Stimulated activated CD4-positive, alpha-beta T cell treated with anti-CD3 and anti-CD28 coated beads, Interleukin-2, amount 100 ng/mL, for 48 hours (primary cell): ENCODE data around the gene HFE.
"Not testable (repeated sequence)": the region's sequence is repeated elsewhere in the genome, so short reads cannot be mapped to it uniquely, and the experiment has no call there.

Experiments
- DNase-seq, 2 donors: peaks; one replicate each; pipeline ENCODE4 v3.0.0-alpha.2; 2020

The HFE gene, protein sequence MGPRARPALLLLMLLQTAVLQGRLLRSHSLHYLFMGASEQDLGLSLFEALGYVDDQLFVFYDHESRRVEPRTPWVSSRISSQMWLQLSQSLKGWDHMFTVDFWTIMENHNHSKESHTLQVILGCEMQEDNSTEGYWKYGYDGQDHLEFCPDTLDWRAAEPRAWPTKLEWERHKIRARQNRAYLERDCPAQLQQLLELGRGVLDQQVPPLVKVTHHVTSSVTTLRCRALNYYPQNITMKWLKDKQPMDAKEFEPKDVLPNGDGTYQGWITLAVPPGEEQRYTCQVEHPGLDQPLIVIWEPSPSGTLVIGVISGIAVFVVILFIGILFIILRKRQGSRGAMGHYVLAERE

DNA sequence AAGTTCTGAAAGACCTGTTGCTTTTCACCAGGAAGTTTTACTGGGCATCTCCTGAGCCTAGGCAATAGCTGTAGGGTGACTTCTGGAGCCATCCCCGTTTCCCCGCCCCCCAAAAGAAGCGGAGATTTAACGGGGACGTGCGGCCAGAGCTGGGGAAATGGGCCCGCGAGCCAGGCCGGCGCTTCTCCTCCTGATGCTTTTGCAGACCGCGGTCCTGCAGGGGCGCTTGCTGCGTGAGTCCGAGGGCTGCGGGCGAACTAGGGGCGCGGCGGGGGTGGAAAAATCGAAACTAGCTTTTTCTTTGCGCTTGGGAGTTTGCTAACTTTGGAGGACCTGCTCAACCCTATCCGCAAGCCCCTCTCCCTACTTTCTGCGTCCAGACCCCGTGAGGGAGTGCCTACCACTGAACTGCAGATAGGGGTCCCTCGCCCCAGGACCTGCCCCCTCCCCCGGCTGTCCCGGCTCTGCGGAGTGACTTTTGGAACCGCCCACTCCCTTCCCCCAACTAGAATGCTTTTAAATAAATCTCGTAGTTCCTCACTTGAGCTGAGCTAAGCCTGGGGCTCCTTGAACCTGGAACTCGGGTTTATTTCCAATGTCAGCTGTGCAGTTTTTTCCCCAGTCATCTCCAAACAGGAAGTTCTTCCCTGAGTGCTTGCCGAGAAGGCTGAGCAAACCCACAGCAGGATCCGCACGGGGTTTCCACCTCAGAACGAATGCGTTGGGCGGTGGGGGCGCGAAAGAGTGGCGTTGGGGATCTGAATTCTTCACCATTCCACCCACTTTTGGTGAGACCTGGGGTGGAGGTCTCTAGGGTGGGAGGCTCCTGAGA is at the start of gene HFE:
HFE (plus strand) TSS at position 146 of the 832 bp plus-strand sequence; CDS start at position 158, 12 bp downstream.
- peak in 1 of 2 donors; percentile 10 for DNase-seq

DNA sequence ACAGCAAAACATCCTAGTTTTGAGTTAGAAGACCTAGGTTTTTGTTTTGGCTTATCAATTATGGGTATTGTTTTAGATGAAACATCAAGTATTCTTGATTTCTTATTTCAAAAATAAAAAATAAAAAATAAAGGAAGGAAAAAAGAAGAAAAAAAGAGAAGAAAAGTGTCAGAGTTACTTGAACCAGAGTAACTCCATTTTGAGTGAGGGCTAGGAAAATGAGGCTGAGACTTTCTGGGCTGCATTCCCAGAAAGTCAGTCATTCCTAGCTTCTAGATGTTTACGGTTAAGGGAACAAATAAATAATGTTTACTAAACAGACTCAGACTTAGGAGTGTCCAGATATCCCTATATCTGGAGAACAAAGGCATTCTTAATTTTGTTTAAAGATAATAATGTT is 45.3 kb upstream of the HFE start:
- no peak for DNase-seq

DNA sequence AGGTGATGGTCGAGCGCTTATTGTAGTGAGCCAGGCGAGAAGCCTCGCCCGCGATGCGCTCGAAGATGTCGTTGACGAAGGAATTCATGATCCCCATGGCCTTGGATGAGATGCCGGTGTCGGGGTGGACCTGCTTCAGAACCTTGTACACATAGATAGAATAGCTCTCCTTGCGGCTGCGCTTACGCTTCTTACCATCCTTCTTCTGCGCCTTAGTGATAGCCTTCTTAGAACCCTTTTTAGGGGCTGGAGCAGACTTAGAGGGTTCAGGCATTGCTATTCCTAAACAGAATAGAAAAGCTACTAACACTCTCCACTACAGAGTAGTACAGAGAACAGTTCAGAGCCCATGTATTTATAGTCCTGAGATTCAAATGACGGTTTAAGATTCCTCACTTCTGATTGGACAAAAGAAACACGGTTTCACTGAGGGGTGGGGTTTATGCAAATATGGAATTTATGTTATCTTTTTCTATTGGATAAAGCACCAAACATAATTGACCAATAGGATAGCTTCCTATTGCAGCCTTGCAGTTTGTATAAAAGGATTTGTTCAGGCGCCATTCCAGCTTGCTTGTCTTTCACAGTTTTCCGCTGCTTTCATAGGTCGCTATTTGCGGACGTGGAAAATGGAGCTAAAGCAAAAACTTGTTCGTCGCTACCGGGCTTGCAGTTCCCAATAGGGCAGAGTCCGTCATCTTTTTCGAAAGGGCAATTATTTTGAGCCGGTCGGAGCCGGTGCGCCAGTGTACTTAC is 43.7 kb upstream of the HFE start:
- DNase-seq, result peak; percentile 55 to 56

DNA sequence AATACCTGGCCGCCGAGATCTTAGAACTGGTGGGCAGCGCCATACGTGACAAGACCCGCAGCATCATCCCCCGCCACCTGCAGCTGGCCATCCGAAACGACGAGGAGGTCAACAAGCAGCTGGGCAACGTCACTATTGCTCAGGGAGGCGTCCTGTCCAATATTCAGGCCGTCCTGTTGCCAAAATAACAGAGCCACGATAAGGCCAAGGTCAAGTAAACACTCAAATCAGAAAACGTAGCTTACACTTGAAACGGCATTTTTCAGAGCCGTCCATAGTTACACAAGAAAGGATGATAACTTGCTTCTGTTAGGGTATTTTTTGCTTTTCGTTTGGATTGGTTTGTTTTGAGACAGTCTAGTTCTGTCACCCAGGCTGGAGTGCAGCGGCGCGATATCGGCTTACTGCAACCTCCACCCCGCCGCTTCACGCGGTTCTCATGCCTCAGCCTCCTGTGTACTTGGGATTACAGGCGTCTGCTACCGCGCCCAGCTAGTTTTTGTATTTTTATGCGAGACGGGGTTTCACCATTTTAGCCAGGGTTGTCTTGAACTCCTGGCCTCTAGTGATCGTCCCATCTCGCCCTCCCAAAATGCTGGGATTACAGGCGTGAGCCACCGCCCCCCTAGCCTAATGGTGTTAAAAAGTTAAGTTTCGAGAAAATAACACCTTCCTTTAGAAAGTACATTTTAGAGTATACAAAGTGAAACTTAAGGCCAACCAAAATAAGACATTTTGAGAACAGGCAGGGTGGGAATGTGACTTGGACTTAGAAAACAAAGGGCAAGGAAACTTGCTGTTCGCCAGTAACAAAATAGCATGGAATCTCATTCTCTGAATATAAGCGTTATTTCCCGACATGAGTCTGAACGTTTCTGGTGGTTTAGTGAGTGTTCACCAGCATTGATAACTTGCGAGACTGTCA is 42.8 kb upstream of the HFE start:
- peak; percentile 23 to 58 for DNase-seq

DNA sequence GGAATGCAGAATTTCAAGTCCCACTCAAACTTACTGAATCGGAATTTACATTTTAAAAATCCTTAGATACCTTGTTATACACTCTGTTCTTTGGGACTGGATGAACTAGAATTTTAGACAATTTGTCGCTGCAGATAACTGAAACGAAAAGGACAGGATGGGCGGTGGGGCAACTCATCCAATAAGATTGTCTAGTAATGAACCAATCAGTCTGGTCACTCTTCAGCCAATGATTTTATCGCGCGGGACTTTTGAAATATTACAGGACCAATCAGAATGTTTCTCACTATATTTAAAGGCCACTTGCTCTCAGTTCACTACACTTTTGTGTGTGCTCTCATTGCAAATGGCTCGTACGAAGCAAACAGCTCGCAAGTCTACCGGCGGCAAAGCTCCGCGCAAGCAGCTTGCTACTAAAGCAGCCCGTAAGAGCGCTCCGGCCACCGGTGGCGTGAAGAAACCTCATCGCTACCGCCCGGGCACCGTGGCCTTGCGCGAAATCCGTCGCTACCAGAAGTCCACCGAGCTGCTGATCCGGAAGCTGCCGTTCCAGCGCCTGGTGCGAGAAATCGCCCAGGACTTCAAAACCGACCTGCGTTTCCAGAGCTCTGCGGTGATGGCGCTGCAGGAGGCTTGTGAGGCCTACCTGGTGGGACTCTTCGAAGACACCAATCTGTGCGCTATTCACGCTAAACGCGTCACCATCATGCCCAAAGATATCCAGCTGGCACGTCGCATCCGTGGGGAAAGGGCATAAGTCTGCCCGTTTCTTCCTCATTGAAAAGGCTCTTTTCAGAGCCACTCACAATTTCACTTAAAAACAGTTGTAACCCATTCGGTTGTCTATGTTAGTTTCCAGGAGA is 41.9 kb upstream of the HFE start:
- peak; percentile 64 to 65 for DNase-seq

DNA sequence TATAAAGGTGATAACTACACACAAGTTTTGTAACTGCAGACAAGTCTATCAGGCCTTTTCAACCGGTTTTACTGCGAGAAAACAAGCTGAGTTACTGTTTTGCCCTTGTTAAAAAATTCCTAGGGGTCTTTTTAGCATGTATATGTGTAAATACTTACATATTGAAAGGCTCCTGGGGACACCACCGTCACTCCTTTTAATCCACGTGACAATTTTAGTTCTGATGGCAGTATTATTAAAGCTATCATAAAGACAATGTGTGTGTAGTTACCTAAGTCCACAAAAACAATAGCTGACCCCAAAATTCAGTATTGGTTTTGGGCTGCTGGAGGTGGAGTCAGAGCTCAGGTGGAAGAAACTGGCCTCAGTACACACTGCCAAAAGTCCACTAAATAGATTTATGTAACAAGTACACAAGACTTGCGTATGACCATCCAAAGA is 41.3 kb upstream of the HFE start:
- no peak for DNase-seq

DNA sequence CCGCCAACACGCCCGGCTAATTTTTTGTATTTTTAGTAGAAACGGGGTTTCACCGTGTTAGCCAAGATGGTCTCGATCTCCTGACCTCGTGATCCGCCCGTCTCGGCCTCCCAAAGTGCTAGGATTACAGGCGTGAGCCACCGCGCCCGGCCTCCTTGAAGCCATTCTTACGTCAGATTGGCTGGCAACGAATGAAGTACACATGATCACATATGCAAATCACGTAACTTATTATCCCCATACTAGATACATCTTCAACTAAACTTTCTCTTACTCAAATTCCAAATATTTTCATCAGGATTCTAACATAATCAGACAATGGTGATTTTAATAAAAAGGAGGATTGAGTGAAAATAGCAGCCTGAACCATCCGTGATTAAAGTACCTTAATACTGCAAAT is 39.9 kb upstream of the HFE start:
- not testable (repeated sequence) for DNase-seq

DNA sequence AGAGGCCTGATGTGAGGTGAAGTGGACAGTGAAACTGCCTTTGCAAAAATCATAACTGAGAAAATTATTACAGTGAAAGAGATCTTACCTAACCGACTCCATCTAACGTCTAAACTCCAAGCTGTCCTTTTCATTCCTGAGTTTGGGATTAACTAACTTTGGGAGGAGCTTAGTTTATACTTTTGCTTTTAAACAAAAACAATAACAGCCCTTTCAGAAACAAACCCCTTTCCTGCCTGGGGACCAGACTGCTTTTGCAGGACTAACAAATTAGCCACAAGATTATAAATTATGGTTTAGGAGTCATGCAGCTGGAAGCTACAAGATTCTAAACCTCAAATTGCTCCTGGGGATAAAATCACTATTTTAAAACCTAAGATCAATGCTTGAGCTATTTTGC is 38.6 kb upstream of the HFE start:
- no peak for DNase-seq

DNA sequence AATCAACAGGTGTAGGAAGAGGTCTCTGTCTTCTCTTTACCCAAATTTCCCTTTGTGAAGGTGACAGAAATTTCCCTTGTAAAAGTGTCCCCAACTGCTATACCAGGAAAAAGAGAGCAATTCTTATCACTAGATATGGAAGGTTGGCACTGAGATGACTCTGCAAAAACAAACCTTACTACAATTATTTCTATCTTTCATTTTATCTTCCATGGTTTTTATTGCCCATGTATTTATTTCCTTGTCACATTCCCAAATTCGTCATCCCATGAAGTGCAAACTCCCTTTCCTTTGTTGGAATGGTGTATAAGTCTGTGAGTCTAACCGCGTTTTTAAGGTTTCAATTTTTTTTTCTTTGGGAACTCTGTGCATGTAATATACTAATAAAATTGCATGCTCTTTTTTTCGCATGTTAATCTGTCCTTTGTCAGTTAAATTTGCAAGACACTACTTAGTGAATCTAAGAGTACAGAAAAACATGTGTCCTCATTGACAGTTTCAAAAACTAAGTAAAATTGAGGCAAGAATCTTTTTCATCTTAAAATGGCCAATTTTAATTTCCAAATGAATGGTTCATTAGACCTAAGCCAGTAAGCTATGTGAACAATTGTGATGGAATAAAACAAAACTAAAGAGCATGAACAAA is 35.4 kb upstream of the HFE start:
- DNase-seq, result no peak

DNA sequence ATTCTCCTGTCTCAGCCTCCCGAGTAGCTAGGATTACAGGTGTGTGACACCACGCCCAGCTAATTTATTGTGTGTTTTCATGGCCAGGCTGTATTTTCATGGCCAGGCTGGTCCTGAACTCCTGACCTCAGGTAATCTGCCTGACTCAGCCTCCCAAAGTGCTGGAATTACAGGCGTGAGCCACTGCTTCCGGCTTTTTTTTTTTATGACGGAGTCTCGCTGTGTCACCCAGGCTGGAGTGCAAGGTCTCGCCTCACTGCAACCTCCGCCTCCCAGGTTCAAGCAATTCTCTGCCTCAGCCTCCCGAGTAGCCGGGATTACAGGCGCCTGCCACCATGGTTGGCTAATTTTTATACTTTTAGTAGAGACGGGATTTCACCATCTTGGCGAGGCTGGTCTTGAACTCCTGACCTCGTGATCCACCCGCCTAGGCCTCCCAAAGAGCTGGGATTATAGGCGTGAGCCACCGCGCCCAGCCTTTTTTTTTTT is 34.4 kb upstream of the HFE start:
- not testable (repeated sequence) for DNase-seq

DNA sequence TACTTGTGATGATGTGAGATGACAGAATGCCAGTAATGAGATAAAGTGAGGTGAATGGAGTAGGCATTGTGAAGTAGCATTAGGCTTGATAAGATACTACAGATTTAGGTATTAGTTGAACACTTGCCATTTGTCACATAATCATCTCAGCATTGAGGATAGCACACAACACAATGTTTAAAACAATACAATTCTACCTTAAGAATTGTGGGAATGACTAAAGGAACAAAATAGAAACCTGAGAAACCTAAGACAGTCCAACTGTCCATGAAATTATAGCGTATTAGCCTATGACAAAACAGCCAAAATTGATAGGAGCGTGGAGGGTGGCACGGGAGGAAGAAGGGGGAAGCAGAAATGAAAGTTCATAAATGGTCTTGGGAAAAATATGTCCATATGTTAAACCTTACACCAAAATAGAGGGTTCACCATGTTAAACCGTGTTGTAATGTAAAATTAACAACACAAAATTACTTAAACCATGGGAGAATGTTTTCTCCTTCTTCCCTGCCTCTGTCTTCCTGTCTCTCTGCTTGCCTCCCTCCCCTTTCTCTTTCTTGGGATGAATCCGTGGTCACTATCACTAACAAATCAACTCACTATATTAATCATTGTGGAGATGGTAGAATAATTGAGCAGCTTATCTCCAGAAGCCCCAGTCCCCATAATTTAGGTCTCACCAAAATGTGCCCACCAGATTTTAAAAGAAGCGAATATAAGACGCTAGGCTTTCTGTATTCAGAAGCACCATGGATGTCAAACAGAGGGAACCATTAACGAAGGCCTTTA is 33.0 kb upstream of the HFE start:
- DNase-seq, result no peak

DNA sequence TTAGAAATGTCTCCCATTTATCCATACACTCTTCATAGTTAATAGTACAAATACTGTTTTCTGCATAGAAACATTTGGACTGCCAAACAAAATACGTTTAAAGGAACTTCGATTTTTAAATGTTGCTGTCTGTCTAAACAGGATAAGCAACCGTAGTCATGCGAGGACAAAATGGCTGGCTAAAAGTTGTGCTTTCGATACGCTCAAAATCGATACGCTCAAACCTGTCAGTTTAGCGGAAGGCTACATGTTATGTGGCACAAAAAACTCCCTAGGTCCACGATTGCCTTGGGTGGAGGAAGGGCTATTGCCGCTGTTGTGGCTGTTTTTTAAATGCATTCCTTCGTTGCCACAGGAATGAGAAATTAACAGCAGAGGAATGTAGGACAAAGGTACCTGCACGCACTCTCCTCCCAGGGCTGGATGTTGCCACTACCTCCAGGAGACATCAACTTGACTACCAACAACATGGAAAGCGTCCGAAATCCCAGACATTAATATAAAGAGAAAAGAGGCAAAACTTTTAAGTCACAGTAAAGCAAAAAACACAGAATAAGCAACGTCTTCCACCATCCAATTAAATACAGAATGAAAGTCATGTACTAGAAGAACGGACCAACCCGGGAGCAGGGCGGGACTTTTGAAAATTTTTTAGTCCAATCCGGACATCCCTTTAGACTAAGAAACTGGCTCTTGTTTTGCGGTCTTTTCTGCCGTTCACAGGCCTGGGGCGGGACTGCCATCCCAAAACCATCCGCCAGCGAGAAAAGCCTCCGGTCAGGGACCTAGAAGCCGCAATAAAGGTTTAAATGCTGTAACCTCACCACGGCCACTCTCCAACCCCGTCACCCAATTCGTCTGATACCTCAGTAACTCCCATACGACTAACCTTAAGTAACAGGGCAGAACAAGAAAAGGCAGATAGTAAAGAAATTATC is 32.2 kb upstream of the HFE start:
- DNase-seq, result peak; percentile 71 to 77

DNA sequence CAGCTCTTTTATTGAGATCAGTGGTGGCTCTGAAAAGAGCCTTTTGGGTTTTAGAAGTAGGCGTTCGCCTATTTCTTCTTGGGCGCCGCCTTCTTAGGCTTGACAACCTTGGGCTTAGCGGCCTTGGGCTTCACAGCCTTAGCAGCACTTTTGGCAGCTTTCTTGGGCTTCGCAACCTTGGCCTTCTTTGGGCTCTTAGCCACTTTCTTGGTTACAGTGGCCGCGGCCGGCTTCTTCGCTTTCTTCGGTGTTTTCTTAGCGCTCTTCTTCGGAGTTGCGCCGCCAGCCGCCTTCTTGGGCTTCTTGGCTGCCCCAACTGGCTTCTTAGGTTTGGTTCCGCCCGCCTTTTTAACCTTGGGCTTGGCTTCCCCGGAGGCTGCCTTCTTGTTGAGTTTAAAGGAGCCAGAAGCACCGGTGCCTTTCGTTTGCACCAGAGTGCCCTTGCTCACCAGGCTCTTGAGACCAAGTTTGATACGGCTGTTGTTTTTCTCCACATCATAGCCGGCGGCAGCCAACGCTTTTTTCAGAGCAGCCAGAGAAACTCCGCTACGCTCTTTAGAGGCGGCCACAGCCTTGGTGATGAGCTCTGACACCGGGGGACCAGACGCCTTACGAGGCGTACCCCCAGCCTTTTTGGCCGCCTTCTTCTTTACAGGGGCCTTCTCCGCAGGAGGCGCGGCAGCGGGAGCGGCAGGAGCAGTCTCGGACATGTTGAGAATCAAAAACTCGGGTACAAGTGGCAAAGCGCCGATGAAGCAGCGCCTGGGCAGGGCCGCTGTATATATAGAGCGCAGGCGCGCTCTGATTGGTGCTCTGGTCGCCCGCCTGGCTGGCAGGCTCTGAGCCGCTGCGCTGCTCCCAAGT is 31.3 kb upstream of the HFE start:
- DNase-seq, result peak; percentile 86 to 87

DNA sequence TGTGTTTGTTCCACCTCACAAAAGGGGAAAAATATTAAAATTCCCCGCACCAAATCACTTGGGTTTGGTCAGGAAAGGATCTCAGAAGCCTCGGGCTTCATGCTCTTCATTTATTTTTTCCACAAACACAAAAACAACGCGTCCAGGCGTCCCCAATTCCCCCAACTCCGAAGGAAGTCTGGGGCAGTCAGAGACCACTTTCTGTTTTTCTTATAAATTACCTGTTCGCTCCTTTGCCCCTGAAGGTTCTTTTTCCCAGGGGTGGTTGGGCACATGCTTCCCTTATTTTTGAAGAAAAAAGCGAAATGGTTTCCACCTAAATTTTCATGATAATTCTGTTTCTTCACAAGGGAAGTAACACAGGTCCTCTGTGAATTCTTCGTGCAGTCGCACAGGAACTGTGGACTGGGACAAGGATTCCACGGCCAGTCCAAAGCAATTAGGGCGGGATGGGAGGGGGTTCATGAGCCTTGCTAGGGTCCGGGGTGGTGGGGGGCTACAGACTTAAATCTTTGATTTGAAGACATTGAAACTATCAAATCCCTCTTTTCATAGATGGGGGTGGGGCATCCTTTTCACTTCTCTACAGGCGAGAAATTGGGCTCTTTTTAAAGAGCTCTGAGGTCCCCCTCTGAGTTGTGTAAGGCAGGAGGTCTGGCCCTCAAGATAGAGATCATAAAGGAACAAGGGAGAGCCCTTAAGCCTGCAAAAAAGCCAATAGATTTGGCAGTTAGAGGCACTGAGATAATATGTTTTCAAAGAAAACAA is 30.5 kb upstream of the HFE start:
- peak; percentile 35 to 40 for DNase-seq

DNA sequence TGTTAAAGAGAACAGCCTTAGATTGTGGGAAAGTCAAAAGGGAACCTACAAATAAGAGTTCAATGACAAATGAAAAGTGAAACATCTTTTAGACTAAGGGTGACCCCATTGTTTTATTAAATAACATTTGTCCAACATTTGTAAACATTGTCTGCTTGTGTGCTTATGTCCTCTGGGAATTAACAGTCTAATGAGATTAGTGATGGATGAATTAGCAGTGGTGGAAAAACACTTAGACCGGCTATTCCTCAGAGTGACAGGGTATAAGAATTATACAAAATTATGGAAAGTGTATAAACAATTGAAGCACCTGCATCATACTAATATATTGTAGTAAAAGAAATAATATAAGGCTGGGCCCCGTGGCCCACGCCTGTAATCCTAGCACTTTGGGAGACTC is 29.3 kb upstream of the HFE start:
- DNase-seq, result no peak

DNA sequence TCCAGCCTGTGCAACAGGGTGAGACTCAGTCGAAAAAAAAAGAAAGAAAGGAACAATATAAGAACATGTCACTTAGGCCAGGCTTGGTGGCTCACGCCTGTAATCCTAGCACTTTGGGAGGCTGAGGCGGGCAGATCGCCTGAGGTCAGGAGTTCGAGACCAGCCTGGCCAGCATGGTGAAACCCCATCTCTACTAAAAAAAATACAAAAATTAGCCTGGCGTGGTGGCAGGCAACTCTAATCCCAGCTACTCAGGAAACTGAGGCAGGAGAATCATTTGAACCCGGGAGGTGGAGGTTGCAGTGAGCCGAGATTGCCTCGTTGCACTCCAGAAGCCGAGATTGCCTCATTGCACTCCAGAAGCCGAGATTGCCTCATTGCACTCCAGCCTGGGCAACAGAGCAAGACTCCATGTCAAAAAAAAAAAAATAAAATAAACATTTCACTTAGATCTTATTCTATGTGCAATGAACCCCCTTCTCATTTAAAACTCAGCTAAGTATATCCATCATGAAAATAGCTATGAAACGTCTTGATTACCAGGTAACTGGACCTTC is 28.7 kb upstream of the HFE start:
- DNase-seq, result not testable (repeated sequence)
